Measurements from ENCODE around the gene TMEM40.
A peak's percentile ranks its signal among the peaks of the same experiment; 100 is the strongest.

The TMEM40 gene

DNA sequence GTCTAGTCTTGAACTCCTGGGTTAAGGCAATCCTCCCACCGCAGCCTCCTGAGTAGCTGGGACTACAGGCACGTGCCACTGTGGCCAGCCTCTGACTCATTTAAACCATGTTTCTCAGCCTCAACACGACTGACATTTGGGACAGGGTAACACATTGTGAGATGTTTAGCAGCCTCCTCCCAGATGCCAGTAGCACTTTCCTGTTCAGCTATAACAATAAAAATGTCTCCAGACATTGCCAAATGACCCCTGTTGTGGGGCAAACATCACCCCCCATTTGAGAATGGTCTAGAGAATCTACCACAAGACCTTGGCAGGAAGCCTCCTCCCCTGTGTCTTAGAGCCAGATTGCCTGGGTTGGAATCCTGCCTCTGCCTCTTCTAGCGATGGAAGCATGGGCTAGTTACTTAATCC lies 8.4 kb downstream of the TMEM40 start:
- DNase-seq (ENCODE audit: low read depth) = no peak
- TF ChIP-seq, protein P1, sequence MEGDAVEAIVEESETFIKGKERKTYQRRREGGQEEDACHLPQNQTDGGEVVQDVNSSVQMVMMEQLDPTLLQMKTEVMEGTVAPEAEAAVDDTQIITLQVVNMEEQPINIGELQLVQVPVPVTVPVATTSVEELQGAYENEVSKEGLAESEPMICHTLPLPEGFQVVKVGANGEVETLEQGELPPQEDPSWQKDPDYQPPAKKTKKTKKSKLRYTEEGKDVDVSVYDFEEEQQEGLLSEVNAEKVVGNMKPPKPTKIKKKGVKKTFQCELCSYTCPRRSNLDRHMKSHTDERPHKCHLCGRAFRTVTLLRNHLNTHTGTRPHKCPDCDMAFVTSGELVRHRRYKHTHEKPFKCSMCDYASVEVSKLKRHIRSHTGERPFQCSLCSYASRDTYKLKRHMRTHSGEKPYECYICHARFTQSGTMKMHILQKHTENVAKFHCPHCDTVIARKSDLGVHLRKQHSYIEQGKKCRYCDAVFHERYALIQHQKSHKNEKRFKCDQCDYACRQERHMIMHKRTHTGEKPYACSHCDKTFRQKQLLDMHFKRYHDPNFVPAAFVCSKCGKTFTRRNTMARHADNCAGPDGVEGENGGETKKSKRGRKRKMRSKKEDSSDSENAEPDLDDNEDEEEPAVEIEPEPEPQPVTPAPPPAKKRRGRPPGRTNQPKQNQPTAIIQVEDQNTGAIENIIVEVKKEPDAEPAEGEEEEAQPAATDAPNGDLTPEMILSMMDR (IDR thresholded peaks at IDR 0.05; ENCODE audit: control insufficient read depth, extremely low read depth, insufficient read depth) = no peak
- H3K4me3 ChIP-seq (ENCODE audit: low read depth, low read length) = no peak overlapping the region

DNA sequence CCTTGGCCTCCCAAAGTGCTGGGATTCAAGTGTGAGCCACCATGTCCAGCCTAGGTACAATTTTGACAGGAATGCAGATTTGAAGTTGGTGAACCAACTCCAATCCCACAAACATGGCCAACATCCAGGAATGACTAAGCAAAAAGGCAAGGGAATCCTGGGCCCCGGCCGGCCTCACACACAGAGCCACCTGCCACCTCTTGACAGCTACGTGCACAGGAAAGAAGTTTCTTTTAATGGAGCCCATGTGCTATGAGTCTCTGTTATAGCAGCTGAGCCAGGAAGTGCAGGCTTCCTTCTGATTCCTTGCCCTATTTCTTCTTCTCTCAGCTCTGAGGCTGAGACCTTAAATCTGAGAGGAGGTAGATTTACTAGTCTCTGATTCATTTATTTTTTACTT lies 8.8 kb downstream of the TMEM40 start:
- TF ChIP-seq, protein P1 (IDR thresholded peaks at IDR 0.05; ENCODE audit: control insufficient read depth, extremely low read depth, insufficient read depth) = no peak
- peak; percentile 17 for DNase-seq (ENCODE audit: low read depth)

GRCh38 chr3:12748477-12748876 lies 10.6 kb downstream of the TMEM40 start:
- H3K4me3 ChIP-seq (ENCODE audit: low read depth, low read length) = no peak overlapping the region
- DNase-seq (ENCODE audit: low read depth) = no peak
- TF ChIP-seq, protein P1 (IDR thresholded peaks at IDR 0.05; ENCODE audit: control insufficient read depth, extremely low read depth, insufficient read depth) = no peak

More for the DNA sequence above, 8.8 kb downstream of the TMEM40 start:
- H3K4me3 ChIP-seq (ENCODE audit: low read depth, low read length) = no peak overlapping the region

DNA sequence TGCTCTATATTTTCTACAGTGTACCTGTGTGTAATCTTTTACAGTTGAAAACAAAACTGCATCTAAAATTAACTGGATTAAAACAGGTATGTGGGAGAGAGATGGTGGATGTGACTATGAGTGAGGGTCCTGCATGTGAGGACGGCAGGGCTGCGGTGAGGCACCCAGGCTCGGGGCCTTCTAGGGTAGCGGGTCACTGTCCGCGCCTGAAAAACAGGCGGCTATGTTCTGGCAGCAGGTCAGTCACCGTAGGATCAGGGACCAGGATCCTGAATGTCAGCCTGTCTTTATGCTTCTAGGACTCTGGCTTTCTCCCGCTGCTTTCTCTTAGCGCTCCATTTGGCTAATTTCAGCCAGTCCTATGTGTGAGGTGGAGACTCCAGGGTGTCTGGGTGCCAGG lies 12.6 kb downstream of the TMEM40 start:
- TF ChIP-seq, protein P1 (IDR thresholded peaks at IDR 0.05; ENCODE audit: control insufficient read depth, extremely low read depth, insufficient read depth) = no peak
- H3K4me3 ChIP-seq (ENCODE audit: low read depth, low read length) = no peak overlapping the region
- no peak for DNase-seq (ENCODE audit: low read depth)

- TF ChIP-seq, protein P1 (IDR thresholded peaks at IDR 0.05; ENCODE audit: control insufficient read depth, extremely low read depth, insufficient read depth) = no peak
These were observed 14.7 kb downstream of the TMEM40 start for GRCh38 chr3:12744326-12744725.

GRCh38 chr3:12743583-12743982 lies 15.5 kb downstream of the TMEM40 start:
- TF ChIP-seq, protein P1 (IDR thresholded peaks at IDR 0.05; ENCODE audit: control insufficient read depth, extremely low read depth, insufficient read depth) = no peak
- DNase-seq (ENCODE audit: low read depth) = no peak
- no peak overlapping the region for H3K4me3 ChIP-seq (ENCODE audit: low read depth, low read length)

More at GRCh38 chr3:12744326-12744725, 14.7 kb downstream of the TMEM40 start:
- DNase-seq (ENCODE audit: low read depth) = no peak
- H3K4me3 ChIP-seq (ENCODE audit: low read depth, low read length) = no peak overlapping the region

DNA sequence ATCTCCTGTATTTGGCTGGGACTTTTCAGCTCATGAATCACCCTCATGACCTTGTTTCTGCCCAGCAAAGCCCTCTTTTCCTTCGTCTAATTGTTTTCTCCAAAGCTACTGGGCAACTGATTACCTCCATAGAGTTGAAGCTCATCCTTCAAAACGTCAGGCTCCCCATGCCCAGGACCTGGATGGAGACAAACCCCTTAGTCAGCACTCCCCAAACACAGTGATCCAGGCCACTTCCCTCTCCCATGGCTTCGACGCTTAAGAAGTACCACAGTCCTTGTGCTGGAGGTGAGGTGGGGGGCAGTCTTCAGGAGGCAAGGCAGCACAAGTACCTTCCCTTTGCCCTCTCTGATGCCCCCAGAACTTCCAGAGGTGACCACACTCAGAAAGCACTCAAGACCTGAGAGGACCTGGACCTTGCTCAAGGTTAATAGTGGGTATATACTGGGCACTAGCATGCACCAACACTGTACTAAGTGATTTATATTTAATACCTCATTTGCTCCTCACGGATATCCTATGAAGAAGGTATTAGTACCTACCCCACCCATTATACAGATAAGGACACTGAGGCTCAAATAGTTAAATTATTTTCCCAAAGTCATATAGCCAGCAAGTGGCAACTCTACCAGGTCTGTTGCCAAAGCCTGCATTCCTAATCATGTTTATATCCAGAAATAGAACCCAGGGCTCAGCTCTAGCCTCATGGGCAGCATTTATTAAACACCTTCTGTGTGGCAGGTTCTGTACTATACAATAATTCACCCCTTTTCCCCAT lies 16.5 kb downstream of the TMEM40 start:
- TF ChIP-seq, protein P1 (IDR thresholded peaks at IDR 0.05; ENCODE audit: control insufficient read depth, extremely low read depth, insufficient read depth) = no peak
- DNase-seq (ENCODE audit: low read depth) = no peak
- no peak overlapping the region for H3K4me3 ChIP-seq (ENCODE audit: low read depth, low read length)

Data from LNCaP clone FGC (cell line).